Mesendoderm (in vitro differentiated cells): ENCODE measurements around the gene TIFAB.

Source experiments
- DNase-seq: peaks from one replicate; pipeline ENCODE4 v3.0.0; 2013
- H2AK5ac ChIP-seq: 2 replicates; pipeline ENCODE4 v1.6.1; 2013; ENCODE audit warnings: low read length, inconsistent platforms
- H2BK120ac ChIP-seq: 2 replicates; pipeline ENCODE4 v1.6.1; 2013; ENCODE audit warnings: low read depth, mild to moderate bottlenecking, low read length, moderate library complexity, mixed read lengths
- H2BK15ac ChIP-seq: replicated peaks from 2 replicates; pipeline ENCODE4 v1.6.1; 2013; ENCODE audit warnings: low read depth, mild to moderate bottlenecking, moderate library complexity
- H2BK5ac ChIP-seq: 2 replicates; pipeline ENCODE4 v1.6.1; 2013; ENCODE audit warnings: low read length, inconsistent platforms
- H3K18ac ChIP-seq: 2 replicates; pipeline ENCODE4 v1.6.1; 2013; ENCODE audit warnings: mild to moderate bottlenecking, low read length, mixed read lengths
- H3K23ac ChIP-seq: one replicate; pipeline ENCODE4 v1.6.1; 2013; ENCODE audit warnings: low read length
- H3K27ac ChIP-seq: 2 replicates; pipeline ENCODE4 v1.5.1; 2013; ENCODE audit warnings: low read depth, mild to moderate bottlenecking, inconsistent platforms, low read length, moderate library complexity
- H3K27me3 ChIP-seq: 2 replicates; pipeline ENCODE4 v1.6.1; 2013; ENCODE audit warnings: low read length, control low read depth, mild to moderate bottlenecking, inconsistent platforms; ENCODE audit not compliant: insufficient read depth, poor library complexity
- H3K36me3 ChIP-seq: 2 replicates; pipeline ENCODE4 v1.6.1; 2013; ENCODE audit warnings: low read length, inconsistent platforms; ENCODE audit not compliant: control insufficient read depth, insufficient read depth
- H3K4ac ChIP-seq: one replicate; pipeline ENCODE4 v1.6.1; 2013; ENCODE audit warnings: low read depth, mild to moderate bottlenecking, low read length, moderate library complexity
- H3K4me1 ChIP-seq: 2 replicates; pipeline ENCODE4 v1.6.1; 2013; ENCODE audit warnings: low read depth, low read length, inconsistent platforms; ENCODE audit not compliant: control insufficient read depth
- H3K4me2 ChIP-seq: 2 replicates; pipeline ENCODE4 v1.6.1; 2013; ENCODE audit warnings: low read length
- H3K4me3 ChIP-seq: 2 replicates; pipeline ENCODE4 v1.5.1; 2013; ENCODE audit warnings: mild to moderate bottlenecking, low read length
- H3K56ac ChIP-seq: one replicate; pipeline ENCODE4 v1.6.1; 2013; ENCODE audit warnings: low read length
- H3K79me1 ChIP-seq: 2 replicates; pipeline ENCODE4 v1.6.1; 2013; ENCODE audit warnings: low read length, inconsistent platforms
- H3K79me2 ChIP-seq: 2 replicates; pipeline ENCODE4 v1.6.1; 2013; ENCODE audit warnings: mild to moderate bottlenecking, low read length; ENCODE audit not compliant: control insufficient read depth, insufficient read depth
- H3K9ac ChIP-seq: 2 replicates; pipeline ENCODE4 v1.6.1; 2013; ENCODE audit warnings: low read length, inconsistent platforms
- H4K5ac ChIP-seq: one replicate; pipeline ENCODE4 v1.6.1; 2013; ENCODE audit warnings: low read length
- H4K8ac ChIP-seq: one replicate; pipeline ENCODE4 v1.6.1; 2013; ENCODE audit warnings: low read depth, mild to moderate bottlenecking, control low read depth, low read length, moderate library complexity
- WGBS: extraction: QIAGEN DNeasy Blood & Tissue Kit; methylation state at CpG from one replicate; pipeline ENCODE4 v1.1.7; 2013; ENCODE audit warnings: low lambda C conversion rate, missing lambda C conversion rate; ENCODE audit not compliant: insufficient coverage; ENCODE audit errors: extremely low coverage; 5-methylcytosine and 5-hydroxymethylcytosine counted together

Gene TIFAB

GRCh38 chr5:135426102-135427082 is 25.8 kb downstream of the TIFAB start:
- H3K23ac ChIP-seq, result no peak overlapping the region
- H3K4me2 ChIP-seq, result no peak overlapping the region
- no peak overlapping the region for H2AK5ac ChIP-seq
- no peak overlapping the region for H2BK15ac ChIP-seq
- H3K79me2 ChIP-seq, result no peaks in the 10 kb centered on the region
- H3K27ac ChIP-seq, result no peak overlapping the region
- H3K27me3 ChIP-seq, result no peaks in the 10 kb centered on the region
- DNase-seq, result peak; percentile 67
- no peaks in the 10 kb centered on the region for H3K36me3 ChIP-seq
- H3K79me1 ChIP-seq, result no peaks in the 10 kb centered on the region
- no peak overlapping the region for H3K56ac ChIP-seq
- no peak overlapping the region for H4K5ac ChIP-seq
- H3K18ac ChIP-seq, result no peak overlapping the region
- whole genome bisulfite sequencing, result no CpG with 5 or more reads among the region's 7 CpGs
- H2BK120ac ChIP-seq, result no peak overlapping the region
- H2BK5ac ChIP-seq, result no peak overlapping the region
- H3K4me1 ChIP-seq, result peaks cover 2% of the 10 kb centered on the region
- no peak overlapping the region for H4K8ac ChIP-seq
- no peak overlapping the region for H3K4me3 ChIP-seq
- no peak overlapping the region for H3K9ac ChIP-seq
- no peak overlapping the region for H3K4ac ChIP-seq

GRCh38 chr5:135425641-135426040 is 26.5 kb downstream of the TIFAB start:
- H3K36me3 ChIP-seq, result no peaks in the 10 kb centered on the region
- H3K56ac ChIP-seq, result no peak overlapping the region
- no peak overlapping the region for H3K27ac ChIP-seq
- peaks cover 2% of the 10 kb centered on the region for H3K4me1 ChIP-seq
- no peaks in the 10 kb centered on the region for H3K27me3 ChIP-seq
- H3K4me2 ChIP-seq, result no peak overlapping the region
- no peak overlapping the region for H4K8ac ChIP-seq
- no peak overlapping the region for H2BK5ac ChIP-seq
- no peaks in the 10 kb centered on the region for H3K79me2 ChIP-seq
- no peak overlapping the region for H3K4ac ChIP-seq
- DNase-seq, result no peak
- no peak overlapping the region for H2BK120ac ChIP-seq
- H3K4me3 ChIP-seq, result no peak overlapping the region
- no peak overlapping the region for H2BK15ac ChIP-seq
- no peak overlapping the region for H2AK5ac ChIP-seq
- no peak overlapping the region for H3K9ac ChIP-seq
- no peak overlapping the region for H3K23ac ChIP-seq
- no CpG with 5 or more reads among the region's 2 CpGs for WGBS
- no peak overlapping the region for H3K18ac ChIP-seq
- H4K5ac ChIP-seq, result no peak overlapping the region
- H3K79me1 ChIP-seq, result no peaks in the 10 kb centered on the region

- no peak overlapping the region for H3K4me2 ChIP-seq
- no peaks in the 10 kb centered on the region for H3K79me1 ChIP-seq
- H2BK120ac ChIP-seq, result no peak overlapping the region
- no peak overlapping the region for H3K56ac ChIP-seq
- no peaks in the 10 kb centered on the region for H3K79me2 ChIP-seq
- H3K4me1 ChIP-seq, result peaks cover 2% of the 10 kb centered on the region
- H4K8ac ChIP-seq, result no peak overlapping the region
- no peak overlapping the region for H3K4me3 ChIP-seq
- H2BK15ac ChIP-seq, result no peak overlapping the region
- H3K4ac ChIP-seq, result no peak overlapping the region
- DNase-seq, result no peak
- no peaks in the 10 kb centered on the region for H3K27me3 ChIP-seq
- H2AK5ac ChIP-seq, result no peak overlapping the region
- no peaks in the 10 kb centered on the region for H3K36me3 ChIP-seq
- no peak overlapping the region for H3K18ac ChIP-seq
- no peak overlapping the region for H3K9ac ChIP-seq
- H4K5ac ChIP-seq, result no peak overlapping the region
- no peak overlapping the region for H2BK5ac ChIP-seq
- no peak overlapping the region for H3K27ac ChIP-seq
- H3K23ac ChIP-seq, result no peak overlapping the region
- WGBS, result no CpG with 5 or more reads among the region's 1 CpG
Observed at GRCh38 chr5:135423846-135424168, 28.3 kb downstream of the TIFAB start.

- H3K18ac ChIP-seq, result no peak overlapping the region
Observed at GRCh38 chr5:135423146-135423845, 28.9 kb downstream of the TIFAB start.

GRCh38 chr5:135422419-135422818 is 29.7 kb downstream of the TIFAB start:
- Histone ChIP-seq H3K23ac (no peak overlapping the region), H3K4ac (no peak overlapping the region), H3K4me1 (peaks cover 2% of the 10 kb centered on the region), H3K27ac (no peak overlapping the region), H3K79me2 (no peaks in the 10 kb centered on the region), H3K79me1 (no peaks in the 10 kb centered on the region), H3K18ac (no peak overlapping the region), H2BK15ac (no peak overlapping the region), H3K56ac (no peak overlapping the region), H3K9ac (no peak overlapping the region), H2BK5ac (no peak overlapping the region), H3K36me3 (no peaks in the 10 kb centered on the region), H2AK5ac (no peak overlapping the region), H4K5ac (no peak overlapping the region), H3K4me2 (no peak overlapping the region), H3K4me3 (no peak overlapping the region), H4K8ac (no peak overlapping the region), H3K27me3 (no peaks in the 10 kb centered on the region), H2BK120ac (no peak overlapping the region)
- DNase-seq, result no peak

More at GRCh38 chr5:135423146-135423845, 28.9 kb downstream of the TIFAB start:
- Histone ChIP-seq H3K4me1 (peaks cover 2% of the 10 kb centered on the region), H3K79me2 (no peaks in the 10 kb centered on the region), H3K56ac (no peak overlapping the region), H3K9ac (no peak overlapping the region), H2BK5ac (no peak overlapping the region), H3K79me1 (no peaks in the 10 kb centered on the region), H2BK15ac (no peak overlapping the region), H3K27ac (no peak overlapping the region), H2BK120ac (no peak overlapping the region), H3K4me2 (no peak overlapping the region), H3K23ac (no peak overlapping the region), H3K4ac (no peak overlapping the region), H3K27me3 (no peaks in the 10 kb centered on the region), H3K4me3 (no peak overlapping the region), H4K5ac (no peak overlapping the region), H2AK5ac (no peak overlapping the region), H3K36me3 (no peaks in the 10 kb centered on the region), H4K8ac (no peak overlapping the region)
- DNase-seq, result peak; percentile 93
- WGBS, result no CpG with 5 or more reads among the region's 7 CpGs
